ENCODE measurements around the gene GGT5.
"Not testable (repeated sequence)": the region's sequence is repeated elsewhere in the genome, so short reads cannot be mapped to it uniquely, and the experiment has no call there.

- TF ChIP-seq CTCF (IDR thresholded peaks at IDR 0.05 in 4 of 5, conservative IDR thresholded peaks at IDR 0.05 in 1 of 5); POLR2A (IDR thresholded peaks at IDR 0.05): not testable (repeated sequence)
Measured at GRCh38 chr22:24274696-24275405, 30.0 kb upstream of the GGT5 start.
